ENCODE measurements around the gene ZMYND8.

Gene ZMYND8

DNA sequence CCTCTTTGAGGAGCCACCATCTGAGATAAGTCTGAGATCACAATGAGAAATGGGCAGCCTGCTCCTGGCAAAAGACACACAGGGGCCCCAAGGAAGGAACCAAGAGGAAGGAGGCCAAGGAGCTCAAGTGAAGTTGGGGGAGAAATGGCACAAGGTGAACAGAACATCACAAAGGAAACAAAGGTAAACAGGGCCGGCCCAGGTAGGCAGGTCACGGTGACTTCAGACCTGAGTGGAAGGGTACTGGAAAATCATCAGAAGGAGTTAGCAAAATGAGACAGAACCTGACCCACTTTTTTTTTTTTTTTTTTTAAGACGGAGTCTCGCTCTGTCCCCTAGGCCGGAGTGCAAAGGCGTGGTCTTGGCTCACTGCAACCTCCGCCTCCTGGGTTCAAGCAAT is 11.3 kb downstream of the ZMYND8 start:
- TF ChIP-seq, protein P1, sequence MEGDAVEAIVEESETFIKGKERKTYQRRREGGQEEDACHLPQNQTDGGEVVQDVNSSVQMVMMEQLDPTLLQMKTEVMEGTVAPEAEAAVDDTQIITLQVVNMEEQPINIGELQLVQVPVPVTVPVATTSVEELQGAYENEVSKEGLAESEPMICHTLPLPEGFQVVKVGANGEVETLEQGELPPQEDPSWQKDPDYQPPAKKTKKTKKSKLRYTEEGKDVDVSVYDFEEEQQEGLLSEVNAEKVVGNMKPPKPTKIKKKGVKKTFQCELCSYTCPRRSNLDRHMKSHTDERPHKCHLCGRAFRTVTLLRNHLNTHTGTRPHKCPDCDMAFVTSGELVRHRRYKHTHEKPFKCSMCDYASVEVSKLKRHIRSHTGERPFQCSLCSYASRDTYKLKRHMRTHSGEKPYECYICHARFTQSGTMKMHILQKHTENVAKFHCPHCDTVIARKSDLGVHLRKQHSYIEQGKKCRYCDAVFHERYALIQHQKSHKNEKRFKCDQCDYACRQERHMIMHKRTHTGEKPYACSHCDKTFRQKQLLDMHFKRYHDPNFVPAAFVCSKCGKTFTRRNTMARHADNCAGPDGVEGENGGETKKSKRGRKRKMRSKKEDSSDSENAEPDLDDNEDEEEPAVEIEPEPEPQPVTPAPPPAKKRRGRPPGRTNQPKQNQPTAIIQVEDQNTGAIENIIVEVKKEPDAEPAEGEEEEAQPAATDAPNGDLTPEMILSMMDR (IDR thresholded peaks at IDR 0.05; ENCODE audit: low read length, missing control alignments) = no peak
- no peak for DNase-seq (ENCODE audit: low read depth)
- H3K4me3 ChIP-seq (replicated peaks; ENCODE audit: low read depth, low read length) = no peak overlapping the region

DNA sequence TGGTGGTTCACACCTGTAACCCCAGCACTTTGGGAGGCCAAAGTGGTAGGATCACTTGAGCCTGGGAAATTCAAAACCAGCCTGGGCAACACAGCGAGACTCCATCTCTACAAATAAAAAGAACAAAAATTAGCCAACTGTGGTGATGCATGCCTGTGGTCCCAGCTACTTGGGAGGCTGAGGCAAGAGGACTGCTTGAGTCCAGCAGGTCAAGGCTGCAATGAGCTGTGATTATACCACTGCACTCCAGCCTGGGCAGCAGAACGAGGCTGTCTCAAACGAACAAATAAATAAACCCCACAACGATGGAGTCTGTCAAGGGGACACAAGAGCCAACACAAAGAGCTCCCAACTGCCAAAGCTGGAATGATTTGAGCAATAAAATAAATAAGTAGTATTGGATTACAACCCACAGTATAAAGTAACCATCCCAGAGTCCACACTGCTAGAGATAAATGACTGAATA is 13.5 kb downstream of the ZMYND8 start:
- TF ChIP-seq, protein P1 (IDR thresholded peaks at IDR 0.05; ENCODE audit: low read length, missing control alignments) = no peak
- no peak overlapping the region for H3K4me3 ChIP-seq (replicated peaks; ENCODE audit: low read depth, low read length)
- DNase-seq (ENCODE audit: low read depth) = no peak

DNA sequence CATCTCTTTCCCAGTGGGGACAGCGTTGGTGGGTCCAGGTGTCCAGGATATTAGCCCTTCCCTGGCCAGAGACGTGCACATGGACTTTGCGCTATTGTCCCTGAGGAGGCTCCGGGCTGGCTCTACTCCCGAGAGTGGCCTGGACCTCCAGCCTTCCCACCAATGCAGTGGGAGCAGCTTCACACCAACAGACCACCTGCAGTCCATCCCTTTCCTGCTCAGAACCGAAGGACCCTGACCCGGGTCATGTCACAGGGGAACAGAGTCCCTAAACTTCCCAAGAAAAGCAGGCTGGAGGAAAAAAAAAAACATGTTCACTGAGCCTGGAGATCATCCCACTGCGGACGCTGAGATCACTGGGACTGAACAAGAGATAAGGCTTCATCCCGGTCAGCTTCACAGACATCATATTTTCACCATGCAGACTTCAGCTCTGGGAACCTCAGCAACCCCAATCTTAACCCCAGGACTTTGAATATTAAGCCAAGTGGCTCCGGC is 18.3 kb downstream of the ZMYND8 start:
- no peak overlapping the region for H3K4me3 ChIP-seq (replicated peaks; ENCODE audit: low read depth, low read length)
- no peak for DNase-seq (ENCODE audit: low read depth)
- TF ChIP-seq, protein P1 (IDR thresholded peaks at IDR 0.05; ENCODE audit: low read length, missing control alignments) = no peak

DNA sequence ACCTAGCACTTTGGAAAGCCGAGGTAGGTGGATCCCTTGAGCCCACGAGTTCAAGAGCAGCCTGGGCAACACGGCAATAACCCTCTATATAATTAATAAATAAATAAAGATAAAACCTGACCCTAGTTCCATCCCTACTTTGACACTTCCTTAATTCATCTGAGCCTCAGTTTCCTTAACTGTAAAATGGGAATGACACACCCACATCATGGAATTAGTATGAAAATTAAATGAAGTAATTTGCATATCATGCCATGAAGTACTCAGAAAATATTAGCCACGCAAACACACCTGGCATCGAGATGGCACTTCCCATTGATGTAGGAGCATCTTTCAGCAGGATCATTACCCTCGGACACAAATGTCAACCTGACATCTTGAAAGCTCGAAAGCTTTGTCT is 19.1 kb downstream of the ZMYND8 start:
- no peak overlapping the region for H3K4me3 ChIP-seq (replicated peaks; ENCODE audit: low read depth, low read length)
- no peak for DNase-seq (ENCODE audit: low read depth)
- TF ChIP-seq, protein P1 (IDR thresholded peaks at IDR 0.05; ENCODE audit: low read length, missing control alignments) = no peak

DNA sequence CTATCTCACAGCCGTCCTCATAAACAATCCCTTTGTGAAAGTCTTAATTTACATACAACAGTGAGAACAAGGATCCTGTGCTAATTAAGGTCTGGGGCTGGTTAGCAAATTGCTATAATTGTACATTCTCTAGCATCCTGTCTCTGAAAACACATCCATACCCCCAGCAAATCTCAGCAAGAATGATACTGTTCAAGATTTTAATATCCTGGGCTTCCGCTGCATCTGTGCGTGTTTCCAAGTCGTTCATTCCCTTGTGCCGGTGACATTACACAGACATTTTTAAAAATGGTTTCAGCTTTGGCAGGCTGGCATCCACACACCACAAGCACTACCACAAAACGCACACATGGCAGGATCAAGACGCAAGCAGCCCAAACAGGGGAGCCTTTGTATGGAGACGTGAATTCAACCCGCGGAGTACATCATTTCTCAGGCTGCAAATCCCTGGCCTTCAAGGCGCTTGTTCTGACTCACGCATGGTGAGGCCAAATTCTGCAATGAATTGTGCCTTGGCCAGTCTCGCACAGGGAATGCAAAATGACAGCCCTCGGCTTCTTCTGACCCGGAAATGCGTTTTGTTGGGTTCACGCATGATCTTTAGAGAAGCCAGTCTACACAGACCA is 20.3 kb downstream of the ZMYND8 start:
- TF ChIP-seq, protein P1 (IDR thresholded peaks at IDR 0.05; ENCODE audit: low read length, missing control alignments) = no peak
- peak; percentile 87 for DNase-seq (ENCODE audit: low read depth)
- H3K4me3 ChIP-seq (replicated peaks; ENCODE audit: low read depth, low read length) = no peak overlapping the region

DNA sequence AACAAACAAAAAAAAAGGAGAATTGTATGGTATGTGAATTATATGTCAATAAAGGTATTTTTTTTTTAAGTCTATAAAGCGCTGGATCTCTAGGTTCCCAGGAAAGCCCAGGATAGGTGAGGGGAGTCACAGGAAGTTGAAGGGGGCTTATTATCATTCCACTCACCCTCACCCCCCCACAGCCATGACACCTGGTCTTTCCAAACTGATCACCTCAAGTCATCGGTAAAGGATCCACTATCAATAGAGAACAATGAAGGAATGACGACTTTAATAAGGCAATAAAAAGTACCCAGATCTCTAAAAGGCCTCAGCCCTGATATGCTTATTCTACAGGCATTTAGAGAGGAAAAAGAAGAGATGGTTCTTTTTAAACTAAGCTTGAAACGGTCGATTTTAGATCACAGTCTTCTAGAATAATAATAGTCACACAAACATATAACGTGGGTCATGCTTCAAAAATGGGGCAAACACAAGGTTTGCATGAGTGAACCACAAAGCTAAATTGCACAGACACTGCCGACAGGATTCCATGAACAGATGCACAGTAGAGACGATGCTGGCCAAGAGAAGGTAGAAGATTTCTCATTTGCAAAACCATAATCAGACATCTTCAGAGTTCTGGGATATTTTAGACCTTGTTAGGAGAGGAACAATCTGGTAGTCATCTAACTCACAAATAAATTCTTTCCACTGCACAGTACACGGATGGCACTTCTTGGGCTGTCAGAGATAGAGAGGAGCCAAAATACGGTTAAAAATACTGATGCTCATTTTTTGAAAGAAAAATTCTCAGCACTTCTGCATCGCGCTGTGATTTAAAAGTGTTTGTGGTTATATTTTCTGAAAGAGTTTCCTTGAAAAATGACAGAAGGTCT is 21.0 kb downstream of the ZMYND8 start:
- TF ChIP-seq, protein P1 (IDR thresholded peaks at IDR 0.05; ENCODE audit: low read length, missing control alignments) = no peak
- DNase-seq (ENCODE audit: low read depth) = no peak
- no peak overlapping the region for H3K4me3 ChIP-seq (replicated peaks; ENCODE audit: low read depth, low read length)
